ENCODE measurements around the gene DSP.

Gene DSP

GRCh38 chr6:7541175-7542064 lies at the start of gene DSP:
Gene DSP, plus strand, starts transcription at chr6:7541671. Its CDS starts 245 bp downstream, at chr6:7541916.
- DNase-seq = peak; percentile 10

- no peak for DNase-seq
Observed at GRCh38 chr6:7493866-7494265, 47.6 kb upstream of the DSP start.

- no peak for DNase-seq
Observed at GRCh38 chr6:7494638-7495037, 46.8 kb upstream of the DSP start.

GRCh38 chr6:7496266-7496875 lies 45.1 kb upstream of the DSP start:
- DNase-seq = no peak

GRCh38 chr6:7500752-7501282 lies 40.7 kb upstream of the DSP start:
- DNase-seq = no peak

GRCh38 chr6:7502743-7503142 lies 38.7 kb upstream of the DSP start:
- DNase-seq = no peak

GRCh38 chr6:7504041-7504440 lies 37.4 kb upstream of the DSP start:
- no peak for DNase-seq

- DNase-seq = peak; percentile 38
Observed at GRCh38 chr6:7505189-7505699, 36.2 kb upstream of the DSP start.

GRCh38 chr6:7507600-7507999 lies 33.9 kb upstream of the DSP start:
- DNase-seq = no peak

GRCh38 chr6:7512320-7512719 lies 29.2 kb upstream of the DSP start:
- DNase-seq = no peak

- DNase-seq = no peak
Observed at GRCh38 chr6:7513529-7513928, 27.9 kb upstream of the DSP start.

GRCh38 chr6:7515363-7515762 lies 26.1 kb upstream of the DSP start:
- DNase-seq = no peak

- no peak for DNase-seq
Observed at GRCh38 chr6:7518877-7519276, 22.6 kb upstream of the DSP start.

- no peak for DNase-seq
Observed at GRCh38 chr6:7522873-7523272, 18.6 kb upstream of the DSP start.

GRCh38 chr6:7523922-7524321 lies 17.5 kb upstream of the DSP start:
- DNase-seq = no peak

GRCh38 chr6:7526755-7527154 lies 14.7 kb upstream of the DSP start:
- no peak for DNase-seq

- DNase-seq = no peak
Observed at GRCh38 chr6:7528565-7528964, 12.9 kb upstream of the DSP start.

GRCh38 chr6:7529141-7529540 lies 12.3 kb upstream of the DSP start:
- DNase-seq = no peak

- no peak for DNase-seq
Observed at GRCh38 chr6:7532232-7532631, 9.2 kb upstream of the DSP start.

GRCh38 chr6:7532821-7533220 lies 8.7 kb upstream of the DSP start:
- DNase-seq = no peak

GRCh38 chr6:7534192-7534591 lies 7.3 kb upstream of the DSP start:
- DNase-seq = no peak

- no peak for DNase-seq
Observed at GRCh38 chr6:7535498-7535897, 6.0 kb upstream of the DSP start.

- no peak for DNase-seq
Observed at GRCh38 chr6:7537565-7538174, 3.8 kb upstream of the DSP start.

GRCh38 chr6:7538484-7538883 lies 3.0 kb upstream of the DSP start:
- no peak for DNase-seq
